ENCODE data around the gene GALR1.

DNA sequence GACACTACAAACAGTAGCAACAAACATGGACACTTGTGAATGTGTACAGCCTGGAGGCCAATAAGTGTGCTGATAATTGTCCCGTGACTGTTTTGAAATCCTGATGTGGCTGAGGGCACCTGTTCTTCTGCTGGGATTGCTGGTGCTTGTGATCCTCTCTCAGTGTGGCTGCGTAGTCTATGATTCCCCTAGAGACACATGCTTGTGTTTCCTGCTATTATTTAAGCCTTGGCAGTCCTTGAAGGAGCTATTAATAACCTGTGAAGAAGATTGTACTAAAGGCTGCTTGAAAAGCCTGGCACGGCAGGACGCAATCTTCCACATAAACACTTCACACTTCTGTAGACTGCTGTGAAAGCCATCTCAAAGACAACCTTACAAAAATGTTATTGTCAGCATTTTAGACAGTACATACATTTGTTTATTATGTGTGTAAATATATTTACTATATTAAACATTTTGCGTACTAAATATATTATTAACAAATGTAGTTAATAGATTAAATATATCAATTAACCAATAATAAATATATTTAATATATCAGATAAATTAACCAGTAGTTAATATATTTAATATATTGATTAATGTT lies 71.4 kb downstream of the GALR1 start:
- TF ChIP-seq, protein P1, sequence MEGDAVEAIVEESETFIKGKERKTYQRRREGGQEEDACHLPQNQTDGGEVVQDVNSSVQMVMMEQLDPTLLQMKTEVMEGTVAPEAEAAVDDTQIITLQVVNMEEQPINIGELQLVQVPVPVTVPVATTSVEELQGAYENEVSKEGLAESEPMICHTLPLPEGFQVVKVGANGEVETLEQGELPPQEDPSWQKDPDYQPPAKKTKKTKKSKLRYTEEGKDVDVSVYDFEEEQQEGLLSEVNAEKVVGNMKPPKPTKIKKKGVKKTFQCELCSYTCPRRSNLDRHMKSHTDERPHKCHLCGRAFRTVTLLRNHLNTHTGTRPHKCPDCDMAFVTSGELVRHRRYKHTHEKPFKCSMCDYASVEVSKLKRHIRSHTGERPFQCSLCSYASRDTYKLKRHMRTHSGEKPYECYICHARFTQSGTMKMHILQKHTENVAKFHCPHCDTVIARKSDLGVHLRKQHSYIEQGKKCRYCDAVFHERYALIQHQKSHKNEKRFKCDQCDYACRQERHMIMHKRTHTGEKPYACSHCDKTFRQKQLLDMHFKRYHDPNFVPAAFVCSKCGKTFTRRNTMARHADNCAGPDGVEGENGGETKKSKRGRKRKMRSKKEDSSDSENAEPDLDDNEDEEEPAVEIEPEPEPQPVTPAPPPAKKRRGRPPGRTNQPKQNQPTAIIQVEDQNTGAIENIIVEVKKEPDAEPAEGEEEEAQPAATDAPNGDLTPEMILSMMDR (conservative IDR thresholded peaks at IDR 0.05 in 1 of 2, IDR thresholded peaks at IDR 0.05 in 1 of 2; ENCODE audit: extremely low read depth in 1 of 2, insufficient read depth in 1 of 2, low read depth in 1 of 2, low read length in 2 of 2) = no peak
- TF ChIP-seq EZH2 (IDR thresholded peaks at IDR 0.05; ENCODE audit: borderline replicate concordance, low read length) = no peak
